Measurements from ENCODE around the gene PTTG1IP. TPM values are rescaled to one million over a fixed set of nuclear protein-coding genes. Genes with fewer than 3 reads are reported as not detected.

PTTG1IP gene
- total RNA-seq, 1 experiment from 2014 or later: 136 TPM

DNA sequence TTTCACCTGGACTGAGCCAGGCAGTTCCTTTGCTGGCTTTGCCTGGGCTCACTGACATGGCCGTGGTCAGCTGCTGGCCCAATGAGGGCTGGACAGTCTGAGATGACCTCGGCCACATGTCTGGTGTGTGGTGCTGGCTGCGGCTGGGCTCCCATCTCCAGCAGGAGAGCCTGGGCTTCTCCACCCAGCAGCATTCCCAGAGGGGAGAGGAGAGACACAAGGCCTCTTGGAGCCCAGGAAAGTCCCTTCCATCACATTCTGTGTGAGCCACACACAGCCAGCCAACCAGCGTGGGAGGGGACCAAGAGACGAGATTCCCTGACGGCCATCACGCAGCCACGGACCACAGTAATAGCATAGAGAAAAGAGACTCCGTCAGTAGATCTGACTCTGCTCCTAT, 34.5 kb downstream of the PTTG1IP start:
- peaks cover 70% of the 10 kb centered on the region for H3K27me3 Mint-ChIP-seq (ENCODE audit: unreplicated experiment)
- intact Hi-C loops (cut with micrococcal nuclease; ENCODE audit: unreplicated experiment): no loop called here
- no TSS peak for BruUV-seq (replicated peaks)
- no peak overlapping the region for H3K4me3 Mint-ChIP-seq (ENCODE audit: low read depth, unreplicated experiment)
- H3K36me3 Mint-ChIP-seq (ENCODE audit: insufficient read depth, unreplicated experiment): peaks cover 4% of the 10 kb centered on the region
- H3K27ac Mint-ChIP-seq (ENCODE audit: unreplicated experiment): no peak overlapping the region
- CTCF ChIA-PET: no interaction called here
- no peaks in the 10 kb centered on the region for H3K9me3 Mint-ChIP-seq (ENCODE audit: low read depth, unreplicated experiment)
- no peak for DNase-seq
- TF ChIP-seq, protein P1, sequence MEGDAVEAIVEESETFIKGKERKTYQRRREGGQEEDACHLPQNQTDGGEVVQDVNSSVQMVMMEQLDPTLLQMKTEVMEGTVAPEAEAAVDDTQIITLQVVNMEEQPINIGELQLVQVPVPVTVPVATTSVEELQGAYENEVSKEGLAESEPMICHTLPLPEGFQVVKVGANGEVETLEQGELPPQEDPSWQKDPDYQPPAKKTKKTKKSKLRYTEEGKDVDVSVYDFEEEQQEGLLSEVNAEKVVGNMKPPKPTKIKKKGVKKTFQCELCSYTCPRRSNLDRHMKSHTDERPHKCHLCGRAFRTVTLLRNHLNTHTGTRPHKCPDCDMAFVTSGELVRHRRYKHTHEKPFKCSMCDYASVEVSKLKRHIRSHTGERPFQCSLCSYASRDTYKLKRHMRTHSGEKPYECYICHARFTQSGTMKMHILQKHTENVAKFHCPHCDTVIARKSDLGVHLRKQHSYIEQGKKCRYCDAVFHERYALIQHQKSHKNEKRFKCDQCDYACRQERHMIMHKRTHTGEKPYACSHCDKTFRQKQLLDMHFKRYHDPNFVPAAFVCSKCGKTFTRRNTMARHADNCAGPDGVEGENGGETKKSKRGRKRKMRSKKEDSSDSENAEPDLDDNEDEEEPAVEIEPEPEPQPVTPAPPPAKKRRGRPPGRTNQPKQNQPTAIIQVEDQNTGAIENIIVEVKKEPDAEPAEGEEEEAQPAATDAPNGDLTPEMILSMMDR (IDR thresholded peaks at IDR 0.05; ENCODE audit: unreplicated experiment): no peak
- peaks cover 15% of the 10 kb centered on the region for H3K4me1 Mint-ChIP-seq (ENCODE audit: low read depth, unreplicated experiment)

DNA sequence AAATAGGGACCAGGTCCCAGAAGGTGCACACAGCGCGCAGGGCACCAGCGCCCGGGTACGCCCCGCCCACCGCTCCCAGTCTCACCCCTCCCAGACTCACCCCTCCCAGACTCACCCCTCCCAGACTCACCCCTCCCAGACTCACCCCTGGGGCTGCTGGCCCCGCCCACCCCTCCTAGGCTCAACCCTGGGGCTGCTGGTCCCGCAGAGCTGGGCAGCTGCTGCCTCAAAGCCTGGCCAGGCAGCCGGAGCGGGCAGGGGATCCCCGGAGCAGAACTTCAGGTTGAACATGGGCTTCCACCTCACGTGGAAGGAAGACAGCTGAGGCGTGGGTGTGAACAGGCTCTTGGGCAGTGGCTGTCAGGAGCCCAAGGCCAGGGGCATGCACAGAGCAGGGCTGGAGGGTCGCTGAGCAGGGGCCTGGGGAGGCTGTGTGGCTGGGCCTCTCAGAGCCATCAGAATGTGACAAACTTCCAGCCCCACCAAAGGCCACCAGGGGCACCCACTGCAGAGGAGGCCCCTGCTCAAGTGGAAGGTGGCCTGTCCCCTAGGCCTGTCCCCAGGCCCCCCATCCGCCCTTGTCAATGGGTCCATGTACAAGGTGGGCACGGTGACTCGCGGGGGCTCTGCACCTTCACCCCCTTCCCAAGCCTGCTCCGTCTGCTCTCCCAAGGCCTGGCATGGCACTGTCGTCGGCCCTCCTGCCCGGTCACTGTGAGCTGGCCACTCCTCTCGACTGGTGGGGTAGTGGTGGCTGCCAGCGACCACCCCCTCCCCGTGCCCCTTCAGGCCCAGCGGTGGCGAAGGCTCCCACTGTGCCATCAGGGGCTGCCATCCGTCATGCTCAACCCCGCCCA, 35.2 kb downstream of the PTTG1IP start:
- DNase-seq: no peak
- Mint-ChIP-seq H3K9me3 (ENCODE audit: low read depth, unreplicated experiment) (no peaks in the 10 kb centered on the region), H3K4me1 (ENCODE audit: low read depth, unreplicated experiment) (peaks cover 15% of the 10 kb centered on the region), H3K27me3 (ENCODE audit: unreplicated experiment) (peaks cover 65% of the 10 kb centered on the region), H3K4me3 (ENCODE audit: low read depth, unreplicated experiment) (no peak overlapping the region), H3K36me3 (ENCODE audit: insufficient read depth, unreplicated experiment) (peaks cover 4% of the 10 kb centered on the region), H3K27ac (ENCODE audit: unreplicated experiment) (no peak overlapping the region)
- no TSS peak for BruUV-seq (replicated peaks)
- intact Hi-C loops (cut with micrococcal nuclease; ENCODE audit: unreplicated experiment): no loop called here
- CTCF ChIA-PET: no interaction called here
- TF ChIP-seq, protein P1 (IDR thresholded peaks at IDR 0.05; ENCODE audit: unreplicated experiment): no peak

DNA sequence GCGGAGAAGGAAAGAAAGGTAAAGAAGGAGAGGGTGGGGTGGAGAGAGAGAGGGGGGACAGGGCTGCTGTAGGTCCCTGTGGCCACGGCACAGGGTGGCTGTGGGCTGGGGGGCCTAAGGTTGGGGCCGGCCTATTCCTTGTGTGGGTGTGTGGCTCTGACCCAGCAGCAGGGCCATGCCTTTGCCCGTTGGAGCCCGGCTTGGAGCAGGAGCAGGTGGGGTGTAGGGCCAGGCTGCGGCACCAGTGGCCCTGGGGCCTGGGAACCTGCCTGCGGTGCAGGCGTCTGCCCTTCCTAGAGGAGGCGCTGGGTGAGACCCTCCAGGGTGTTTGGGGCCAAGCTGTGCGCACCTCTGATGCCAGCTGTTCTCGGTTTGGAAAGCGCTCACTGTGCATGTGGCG, 36.0 kb downstream of the PTTG1IP start:
- peaks cover 15% of the 10 kb centered on the region for H3K4me1 Mint-ChIP-seq (ENCODE audit: low read depth, unreplicated experiment)
- no peak overlapping the region for H3K27ac Mint-ChIP-seq (ENCODE audit: unreplicated experiment)
- H3K36me3 Mint-ChIP-seq (ENCODE audit: insufficient read depth, unreplicated experiment): peaks cover 4% of the 10 kb centered on the region
- DNase-seq: no peak
- H3K9me3 Mint-ChIP-seq (ENCODE audit: low read depth, unreplicated experiment): no peaks in the 10 kb centered on the region
- intact Hi-C loops (cut with micrococcal nuclease; ENCODE audit: unreplicated experiment): no loop called here
- H3K4me3 Mint-ChIP-seq (ENCODE audit: low read depth, unreplicated experiment): no peak overlapping the region
- no TSS peak for BruUV-seq (replicated peaks)
- CTCF ChIA-PET: interaction anchor here (0.8 kb wide), 1 partner anchor 165 kb away, joined by 7 read pairs; no protein-coding TSS in a partner anchor
- peaks cover 57% of the 10 kb centered on the region for H3K27me3 Mint-ChIP-seq (ENCODE audit: unreplicated experiment)
- TF ChIP-seq, protein P1 (IDR thresholded peaks at IDR 0.05; ENCODE audit: unreplicated experiment): no peak

DNA sequence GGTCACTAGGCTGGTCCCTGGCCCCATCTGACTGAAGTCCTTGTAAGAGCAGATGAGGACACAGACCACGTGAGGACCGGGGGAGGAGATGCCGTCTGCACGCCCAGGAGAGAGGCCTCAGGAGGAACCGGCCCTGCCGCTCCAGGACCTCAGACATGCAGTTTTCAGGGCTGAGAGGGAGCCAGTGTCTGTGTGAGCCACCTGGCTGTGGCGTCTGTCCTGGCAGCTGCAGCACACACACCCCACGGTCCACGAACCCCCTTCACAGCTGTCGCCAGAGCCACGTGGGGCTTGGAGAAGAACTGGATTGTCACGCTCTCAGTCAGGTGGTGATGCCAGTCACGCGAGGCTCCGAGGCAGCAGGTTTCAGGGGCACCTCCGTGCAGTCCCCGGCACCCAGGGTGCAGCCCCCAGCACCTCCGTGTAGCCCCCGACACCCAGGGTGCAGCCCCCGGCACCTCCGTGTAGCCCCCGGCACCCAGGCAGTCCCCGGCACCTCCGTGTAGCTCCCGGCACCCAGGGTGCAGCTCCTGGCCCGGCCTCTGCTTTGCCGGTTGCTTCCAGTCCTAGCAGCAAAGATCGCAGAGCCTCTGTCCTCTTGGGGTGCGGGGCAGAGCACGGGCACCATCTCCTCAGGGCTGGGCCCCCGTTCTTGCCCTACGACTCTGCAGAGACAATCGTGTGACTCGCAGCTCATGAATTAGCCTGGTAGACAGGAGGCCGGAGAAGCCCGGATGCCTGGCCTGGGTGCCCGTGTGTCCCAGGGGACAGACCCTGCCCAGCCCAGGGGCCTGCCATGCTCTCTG, 36.6 kb downstream of the PTTG1IP start:
- Mint-ChIP-seq H3K9me3 (ENCODE audit: low read depth, unreplicated experiment) (no peaks in the 10 kb centered on the region), H3K27me3 (ENCODE audit: unreplicated experiment) (peaks cover 51% of the 10 kb centered on the region), H3K4me1 (ENCODE audit: low read depth, unreplicated experiment) (peaks cover 15% of the 10 kb centered on the region), H3K36me3 (ENCODE audit: insufficient read depth, unreplicated experiment) (peaks cover 4% of the 10 kb centered on the region), H3K27ac (ENCODE audit: unreplicated experiment) (no peak overlapping the region), H3K4me3 (ENCODE audit: low read depth, unreplicated experiment) (no peak overlapping the region)
- CTCF ChIA-PET: interaction anchor here (0.8 kb wide), 1 partner anchor 165 kb away, joined by 7 read pairs; no protein-coding TSS in a partner anchor
- BruUV-seq (replicated peaks): no TSS peak
- TF ChIP-seq, protein P1 (IDR thresholded peaks at IDR 0.05; ENCODE audit: unreplicated experiment): no peak
- intact Hi-C loops (cut with micrococcal nuclease; ENCODE audit: unreplicated experiment): no loop called here
- DNase-seq: peak; percentile 43
